ENCODE results near the gene GALNT8.

Gene GALNT8

DNA sequence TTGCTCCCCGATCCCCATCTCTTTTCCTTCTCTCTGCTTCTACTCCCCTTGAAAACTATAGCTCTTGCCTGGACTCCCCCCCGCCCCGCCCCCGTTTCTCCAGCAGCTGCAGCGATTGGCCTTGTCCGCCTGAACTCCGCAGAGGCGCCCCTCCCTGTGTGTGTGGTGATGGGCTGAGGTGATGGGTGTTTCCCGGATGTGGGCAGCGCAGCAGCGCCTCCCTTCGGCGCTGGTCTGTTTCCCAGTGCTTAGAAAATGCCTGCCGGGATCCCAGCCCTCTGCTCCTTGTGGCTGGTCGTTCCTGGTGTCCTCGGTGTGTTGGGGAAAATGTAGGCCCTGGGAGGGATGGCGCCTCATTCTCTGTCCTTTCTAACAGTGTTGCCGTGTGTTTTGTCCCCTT lies 43.3 kb downstream of the GALNT8 start:
- Histone ChIP-seq H3K36me3 (replicated peaks; ENCODE audit: low read depth, low read length) (no peaks in the 10 kb centered on the region), H3K9me3 (ENCODE audit: insufficient read depth, low read length) (no peaks in the 10 kb centered on the region), H3K27ac (ENCODE audit: low read length) (no peak overlapping the region), H3K4me3 (ENCODE audit: low read length) (no peak overlapping the region), H3K9ac (ENCODE audit: low read length) (no peak overlapping the region), H3K4me1 (ENCODE audit: low read length) (no peaks in the 10 kb centered on the region), H3K79me2 (ENCODE audit: low read length) (no peaks in the 10 kb centered on the region), H3K4me2 (ENCODE audit: low read length) (no peak overlapping the region), H4K20me1 (ENCODE audit: insufficient read depth, low read length) (no peaks in the 10 kb centered on the region), H3K27me3 (ENCODE audit: low read depth, low read length) (no peaks in the 10 kb centered on the region), H2AFZ (ENCODE audit: low read depth, low read length) (no peak overlapping the region)
- no peak for TF ChIP-seq EZH2phosphoT487 (IDR thresholded peaks at IDR 0.05; ENCODE audit: low read depth)
- TF ChIP-seq, protein P1, sequence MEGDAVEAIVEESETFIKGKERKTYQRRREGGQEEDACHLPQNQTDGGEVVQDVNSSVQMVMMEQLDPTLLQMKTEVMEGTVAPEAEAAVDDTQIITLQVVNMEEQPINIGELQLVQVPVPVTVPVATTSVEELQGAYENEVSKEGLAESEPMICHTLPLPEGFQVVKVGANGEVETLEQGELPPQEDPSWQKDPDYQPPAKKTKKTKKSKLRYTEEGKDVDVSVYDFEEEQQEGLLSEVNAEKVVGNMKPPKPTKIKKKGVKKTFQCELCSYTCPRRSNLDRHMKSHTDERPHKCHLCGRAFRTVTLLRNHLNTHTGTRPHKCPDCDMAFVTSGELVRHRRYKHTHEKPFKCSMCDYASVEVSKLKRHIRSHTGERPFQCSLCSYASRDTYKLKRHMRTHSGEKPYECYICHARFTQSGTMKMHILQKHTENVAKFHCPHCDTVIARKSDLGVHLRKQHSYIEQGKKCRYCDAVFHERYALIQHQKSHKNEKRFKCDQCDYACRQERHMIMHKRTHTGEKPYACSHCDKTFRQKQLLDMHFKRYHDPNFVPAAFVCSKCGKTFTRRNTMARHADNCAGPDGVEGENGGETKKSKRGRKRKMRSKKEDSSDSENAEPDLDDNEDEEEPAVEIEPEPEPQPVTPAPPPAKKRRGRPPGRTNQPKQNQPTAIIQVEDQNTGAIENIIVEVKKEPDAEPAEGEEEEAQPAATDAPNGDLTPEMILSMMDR (IDR thresholded peaks at IDR 0.05; ENCODE audit: low read depth, low read length) = no peak

DNA sequence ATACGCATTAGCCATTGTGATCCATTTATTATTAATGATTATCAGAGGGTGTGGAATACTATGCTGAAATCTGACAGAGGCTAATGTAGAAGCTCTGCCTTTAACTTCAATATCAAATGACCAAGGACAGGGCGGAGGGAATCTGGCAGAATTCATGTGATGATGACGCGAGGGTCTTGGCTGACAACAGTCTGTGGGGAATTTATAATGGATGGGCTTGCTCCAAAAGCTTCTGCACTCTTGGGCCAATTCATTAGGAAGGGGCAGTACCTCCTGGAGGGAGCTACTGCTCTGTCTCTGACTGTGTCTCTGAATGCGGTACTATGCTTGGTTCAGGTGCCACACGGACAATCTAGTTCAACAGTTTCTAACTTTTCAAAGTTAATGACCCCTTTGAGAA lies 46.2 kb downstream of the GALNT8 start:
- H2AFZ ChIP-seq (ENCODE audit: low read depth, low read length) = no peak overlapping the region
- H3K4me2 ChIP-seq (ENCODE audit: low read length) = no peak overlapping the region
- H3K4me1 ChIP-seq (ENCODE audit: low read length) = no peaks in the 10 kb centered on the region
- TF ChIP-seq EZH2phosphoT487 (IDR thresholded peaks at IDR 0.05; ENCODE audit: low read depth) = no peak
- TF ChIP-seq, protein P1 (IDR thresholded peaks at IDR 0.05; ENCODE audit: low read depth, low read length) = no peak
- no peak overlapping the region for H3K27ac ChIP-seq (ENCODE audit: low read length)
- no peaks in the 10 kb centered on the region for H3K27me3 ChIP-seq (ENCODE audit: low read depth, low read length)
- no peaks in the 10 kb centered on the region for H4K20me1 ChIP-seq (ENCODE audit: insufficient read depth, low read length)
- H3K9ac ChIP-seq (ENCODE audit: low read length) = no peak overlapping the region
- H3K36me3 ChIP-seq (replicated peaks; ENCODE audit: low read depth, low read length) = no peaks in the 10 kb centered on the region
- no peaks in the 10 kb centered on the region for H3K9me3 ChIP-seq (ENCODE audit: insufficient read depth, low read length)
- H3K4me3 ChIP-seq (ENCODE audit: low read length) = no peak overlapping the region
- no peaks in the 10 kb centered on the region for H3K79me2 ChIP-seq (ENCODE audit: low read length)

GRCh38 chr12:4767186-4767585 lies 47.0 kb downstream of the GALNT8 start:
- Histone ChIP-seq H3K9ac (ENCODE audit: low read length) (no peak overlapping the region), H3K9me3 (ENCODE audit: insufficient read depth, low read length) (no peaks in the 10 kb centered on the region), H4K20me1 (ENCODE audit: insufficient read depth, low read length) (no peaks in the 10 kb centered on the region), H3K4me1 (ENCODE audit: low read length) (no peaks in the 10 kb centered on the region), H2AFZ (ENCODE audit: low read depth, low read length) (no peak overlapping the region), H3K36me3 (replicated peaks; ENCODE audit: low read depth, low read length) (no peaks in the 10 kb centered on the region), H3K4me3 (ENCODE audit: low read length) (no peak overlapping the region), H3K4me2 (ENCODE audit: low read length) (no peak overlapping the region), H3K79me2 (ENCODE audit: low read length) (no peaks in the 10 kb centered on the region), H3K27ac (ENCODE audit: low read length) (no peak overlapping the region), H3K27me3 (ENCODE audit: low read depth, low read length) (no peaks in the 10 kb centered on the region)
- TF ChIP-seq, protein P1 (IDR thresholded peaks at IDR 0.05; ENCODE audit: low read depth, low read length) = no peak
- no peak for TF ChIP-seq EZH2phosphoT487 (IDR thresholded peaks at IDR 0.05; ENCODE audit: low read depth)

DNA sequence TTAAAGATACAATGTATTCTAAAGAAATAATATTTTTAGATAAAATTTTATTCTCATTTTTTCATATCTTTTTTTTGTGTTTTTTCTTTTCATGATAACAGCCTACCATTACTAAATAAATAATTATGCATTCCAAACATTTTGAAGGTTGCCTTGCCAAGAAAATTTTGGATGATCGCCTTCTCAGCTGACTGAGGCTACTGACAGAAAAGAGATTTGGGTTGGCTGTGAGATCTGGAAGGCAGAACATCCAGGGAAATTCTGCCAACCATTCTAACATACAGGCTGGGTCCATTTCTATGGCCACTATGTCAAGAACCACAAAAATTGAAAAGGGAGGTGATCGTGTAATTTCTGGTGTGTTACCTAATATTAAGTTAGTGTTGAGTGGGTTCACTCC lies 48.1 kb downstream of the GALNT8 start:
- no peaks in the 10 kb centered on the region for H3K36me3 ChIP-seq (replicated peaks; ENCODE audit: low read depth, low read length)
- H3K4me2 ChIP-seq (ENCODE audit: low read length) = no peak overlapping the region
- H3K4me1 ChIP-seq (ENCODE audit: low read length) = no peaks in the 10 kb centered on the region
- H3K9me3 ChIP-seq (ENCODE audit: insufficient read depth, low read length) = no peaks in the 10 kb centered on the region
- no peaks in the 10 kb centered on the region for H4K20me1 ChIP-seq (ENCODE audit: insufficient read depth, low read length)
- H3K27ac ChIP-seq (ENCODE audit: low read length) = no peak overlapping the region
- TF ChIP-seq EZH2phosphoT487 (IDR thresholded peaks at IDR 0.05; ENCODE audit: low read depth) = no peak
- TF ChIP-seq, protein P1 (IDR thresholded peaks at IDR 0.05; ENCODE audit: low read depth, low read length) = no peak
- no peak overlapping the region for H3K9ac ChIP-seq (ENCODE audit: low read length)
- H3K4me3 ChIP-seq (ENCODE audit: low read length) = no peak overlapping the region
- no peak overlapping the region for H2AFZ ChIP-seq (ENCODE audit: low read depth, low read length)
- no peaks in the 10 kb centered on the region for H3K79me2 ChIP-seq (ENCODE audit: low read length)
- no peaks in the 10 kb centered on the region for H3K27me3 ChIP-seq (ENCODE audit: low read depth, low read length)

All from OCI-LY3 (cell line).